Stomach (tissue), 4 donors: ENCODE data around the gene SLC25A6.

Source experiments
- EP300 ChIP-seq: sonication (generic); formaldehyde crosslinking; IDR thresholded peaks from one replicate; pipeline ENCODE4 v1.6.1; 2017; ENCODE audit warnings: antibody characterized with exemption
- POLR2A ChIP-seq, 4 donors: fragments of 450-650 bp; IDR thresholded peaks; one replicate each; pipeline ENCODE4 v1.6.1; 2016; ENCODE audit warnings: antibody characterized with exemption in 4 of 4, control low read depth in 2 of 4, mild to moderate bottlenecking in 1 of 4, moderate library complexity in 1 of 4
- TF ChIP-seq, protein P1 (sequence below), 7 experiments: fragments of 450-650 bp in 4 of 7; fragments of 200-600 bp in 3 of 7; sonication (generic) in 3 of 7; IDR thresholded peaks; one replicate each; pipeline ENCODE4 v1.5.1; 2016 to 2019; ENCODE audit warnings: antibody characterized with exemption in 7 of 7, control low read depth in 2 of 7, mild to moderate bottlenecking in 1 of 7

DNA sequence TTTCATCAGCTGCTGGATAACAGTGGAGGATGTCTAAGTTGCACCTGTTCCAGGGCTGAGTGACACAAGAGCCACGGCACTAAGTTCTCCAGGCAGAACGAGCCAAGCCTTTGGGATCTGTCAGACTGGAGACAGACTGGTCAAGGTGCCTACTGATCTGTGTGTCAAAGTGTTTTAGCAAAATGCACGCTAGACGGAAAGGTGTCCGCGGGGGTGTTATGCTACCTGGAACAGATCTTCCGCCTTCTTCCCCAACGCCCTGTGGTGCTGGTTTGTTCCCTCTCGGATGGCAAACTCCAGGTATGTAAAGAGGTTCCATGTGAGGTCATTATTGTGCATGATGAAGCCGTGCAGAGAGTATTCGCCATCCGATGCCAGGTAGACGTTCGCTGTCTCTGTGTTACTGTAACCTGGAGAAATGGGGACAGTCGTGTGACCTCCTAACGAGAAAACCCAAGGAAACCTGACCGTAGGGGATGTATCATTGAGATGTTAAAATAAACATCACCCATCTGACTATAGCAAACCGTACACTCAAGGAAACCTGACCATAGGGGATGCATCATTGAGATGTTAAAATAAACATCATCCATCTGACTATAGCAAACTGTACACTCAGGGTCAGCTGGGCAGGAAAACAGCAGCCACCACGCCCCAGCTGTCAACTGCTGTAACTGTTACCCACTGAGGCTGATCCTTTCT lies 29.7 kb upstream of the SLC25A6 start:
- TF ChIP-seq, protein P1, sequence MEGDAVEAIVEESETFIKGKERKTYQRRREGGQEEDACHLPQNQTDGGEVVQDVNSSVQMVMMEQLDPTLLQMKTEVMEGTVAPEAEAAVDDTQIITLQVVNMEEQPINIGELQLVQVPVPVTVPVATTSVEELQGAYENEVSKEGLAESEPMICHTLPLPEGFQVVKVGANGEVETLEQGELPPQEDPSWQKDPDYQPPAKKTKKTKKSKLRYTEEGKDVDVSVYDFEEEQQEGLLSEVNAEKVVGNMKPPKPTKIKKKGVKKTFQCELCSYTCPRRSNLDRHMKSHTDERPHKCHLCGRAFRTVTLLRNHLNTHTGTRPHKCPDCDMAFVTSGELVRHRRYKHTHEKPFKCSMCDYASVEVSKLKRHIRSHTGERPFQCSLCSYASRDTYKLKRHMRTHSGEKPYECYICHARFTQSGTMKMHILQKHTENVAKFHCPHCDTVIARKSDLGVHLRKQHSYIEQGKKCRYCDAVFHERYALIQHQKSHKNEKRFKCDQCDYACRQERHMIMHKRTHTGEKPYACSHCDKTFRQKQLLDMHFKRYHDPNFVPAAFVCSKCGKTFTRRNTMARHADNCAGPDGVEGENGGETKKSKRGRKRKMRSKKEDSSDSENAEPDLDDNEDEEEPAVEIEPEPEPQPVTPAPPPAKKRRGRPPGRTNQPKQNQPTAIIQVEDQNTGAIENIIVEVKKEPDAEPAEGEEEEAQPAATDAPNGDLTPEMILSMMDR (IDR thresholded peaks at IDR 0.05), result no peak
- TF ChIP-seq EP300, result no peak
- TF ChIP-seq POLR2A (IDR thresholded peaks at IDR 0.05), result no peak
